GM23338 (cell line): ENCODE data around the gene EEF1AKMT2. TPM values are rescaled to one million over a fixed set of nuclear protein-coding genes. Genes with fewer than 3 reads are reported as not detected.

Source experiments
- ATAC-seq: fragments of 200-7000 bp; cut with Tn5 transposase; 3 replicates; pipeline ENCODE4 v1.9.1; 2020
- DNase-seq: peaks from one replicate; pipeline ENCODE4 v3.0.0-alpha.2; 2015; ENCODE audit warnings: low spot score
- H2AFZ ChIP-seq: fragments of 200-600 bp; sonication (generic); 2 replicates; pipeline ENCODE4 v1.8.0; 2016; ENCODE audit warnings: antibody characterized with exemption, mild to moderate bottlenecking, moderate library complexity
- H3F3A ChIP-seq: fragments of 200-600 bp; sonication (generic); replicated peaks from 2 replicates; pipeline ENCODE4 v1.8.0; 2017; ENCODE audit warnings: antibody characterized with exemption, mixed run types, low read depth
- H3K27ac ChIP-seq: fragments of 200-600 bp; sonication (generic); 2 replicates; pipeline ENCODE4 v1.6.1; 2016; ENCODE audit warnings: low read depth
- H3K27me3 ChIP-seq: fragments of 200-600 bp; sonication (generic); 2 replicates; pipeline ENCODE4 v1.8.0; 2016; ENCODE audit warnings: mild to moderate bottlenecking, mixed run types, moderate library complexity; ENCODE audit not compliant: insufficient read depth
- H3K36me3 ChIP-seq: fragments of 200-600 bp; sonication (generic); 2 replicates; pipeline ENCODE4 v1.8.0; 2016; ENCODE audit warnings: mild to moderate bottlenecking; ENCODE audit not compliant: insufficient read depth
- H3K4me1 ChIP-seq: fragments of 200-600 bp; sonication (generic); 2 replicates; pipeline ENCODE4 v1.8.0; 2016; ENCODE audit warnings: mild to moderate bottlenecking, moderate library complexity; ENCODE audit not compliant: insufficient read depth
- H3K4me2 ChIP-seq: fragments of 200-600 bp; sonication (generic); 2 replicates; pipeline ENCODE4 v1.7.1; 2017; ENCODE audit warnings: mixed run types
- H3K4me3 ChIP-seq: fragments of 200-600 bp; sonication (generic); 2 replicates; pipeline ENCODE4 v1.6.1; 2016; ENCODE audit warnings: mixed run types
- H3K79me2 ChIP-seq: fragments of 200-600 bp; sonication (generic); replicated peaks from 2 replicates; pipeline ENCODE4 v1.8.0; 2017; ENCODE audit warnings: mild to moderate bottlenecking; ENCODE audit not compliant: insufficient read depth
- H3K9me2 ChIP-seq: fragments of 200-600 bp; sonication (generic); 2 replicates; pipeline ENCODE4 v1.8.0; 2017; ENCODE audit not compliant: insufficient read depth
- H4K20me1 ChIP-seq: fragments of 200-600 bp; sonication (generic); replicated peaks from 2 replicates; pipeline ENCODE4 v1.8.0; 2017; ENCODE audit warnings: mild to moderate bottlenecking; ENCODE audit not compliant: insufficient read depth
- H3K27ac Mint-ChIP-seq: 2 replicates; pipeline ENCODE4 v1.8.0; 2020; ENCODE audit warnings: inconsistent platforms, mild to moderate bottlenecking, moderate library complexity, mixed read lengths
- H3K27me3 Mint-ChIP-seq: 3 replicates; pipeline ENCODE4 v1.8.0; 2022; ENCODE audit warnings: low read depth, mild to moderate bottlenecking, moderate library complexity, mixed read lengths, inconsistent platforms; ENCODE audit not compliant: insufficient read depth, poor library complexity
- H3K36me3 Mint-ChIP-seq: 3 replicates; pipeline ENCODE4 v1.8.0; 2021; ENCODE audit warnings: low read depth, mild to moderate bottlenecking, inconsistent platforms, moderate library complexity, mixed read lengths
- H3K4me1 Mint-ChIP-seq: 3 replicates; pipeline ENCODE4 v1.8.0; 2020; ENCODE audit warnings: mild to moderate bottlenecking, inconsistent platforms, mixed read lengths
- H3K4me3 Mint-ChIP-seq: 3 replicates; pipeline ENCODE4 v1.8.0; 2021; ENCODE audit warnings: moderate library complexity, mild to moderate bottlenecking, inconsistent platforms, mixed read lengths
- H3K9me3 Mint-ChIP-seq: 3 replicates; pipeline ENCODE4 v1.8.0; 2020; ENCODE audit warnings: moderate library complexity, mild to moderate bottlenecking, inconsistent platforms, mixed read lengths
- CREB1 ChIP-seq: fragments of 250-450 bp; sonication (Bioruptor Pico); IDR thresholded peaks from 2 replicates; pipeline ENCODE4 v1.5.0; 2020; ENCODE audit warnings: low read depth, mild to moderate bottlenecking, moderate library complexity
- REST ChIP-seq: IDR thresholded peaks from one replicate; pipeline ENCODE4 v1.6.1; 2018; ENCODE audit warnings: antibody characterized with exemption; ENCODE audit not compliant: unreplicated experiment
- ZNF462 ChIP-seq: fragments of 250-450 bp; sonication (Bioruptor Pico); IDR thresholded peaks from 2 replicates; pipeline ENCODE4 v1.5.0; 2020; ENCODE audit warnings: mild to moderate bottlenecking, moderate library complexity
- polyA plus RNA-seq: library from polyadenylated mRNA; unstranded; fragments of >200 nt; fragmentation: Nextera tagmentation; extraction: Ambion mirVana; gene quantifications from 2 replicates; pipeline ENCODE4 v1.2.1, GENCODE V29; 2016
- total RNA-seq: library from RNA; depleted of rRNA; stranded (reverse); fragments of >200 nt; shearing (Covaris generic); gene quantifications from 2 replicates; pipeline ENCODE4 v1.2.3, GENCODE V29; 2014

The EEF1AKMT2 gene
- total and polyA plus RNA-seq, 2 experiments from 2014 or later, result 35.0 to 38.0 TPM

- TF ChIP-seq ZNF462 (no peak), CREB1 (no peak)
Measured at GRCh38 chr10:124762281-124762680, 29.4 kb downstream of the EEF1AKMT2 start (continued).

GRCh38 chr10:124756156-124756903 is 35.4 kb downstream of the EEF1AKMT2 start:
- no peaks in the 10 kb centered on the region for H4K20me1 ChIP-seq
- H3K4me3 ChIP-seq, result no peak overlapping the region
- no peaks in the 10 kb centered on the region for H3K79me2 ChIP-seq
- H2AFZ ChIP-seq, result no peak overlapping the region
- Mint-ChIP-seq H3K9me3 (no peaks in the 10 kb centered on the region), H3K36me3 (peaks cover 20% of the 10 kb centered on the region; the same call in 2 of the 3 replicates), H3K4me3 (no peak overlapping the region), H3K27me3 (no peaks in the 10 kb centered on the region), H3K27ac (no peak overlapping the region), H3K4me1 (peaks cover 17% of the 10 kb centered on the region)
- no peak for ATAC-seq
- H3K27ac ChIP-seq, result no peak overlapping the region
- peaks cover 17% of the 10 kb centered on the region for H3K4me1 ChIP-seq
- H3K36me3 ChIP-seq, result peaks cover 13% of the 10 kb centered on the region; the same call in 1 of the 2 replicates
- TF ChIP-seq REST, result no peak
- H3K9me2 ChIP-seq, result no peaks in the 10 kb centered on the region
- DNase-seq, result peak; percentile 35
- H3K27me3 ChIP-seq, result no peaks in the 10 kb centered on the region
- H3F3A ChIP-seq, result no peaks in the 10 kb centered on the region
- H3K4me2 ChIP-seq, result peak overlapping the region; percentile 0; the same call in 1 of the 2 replicates
